GM19467 (cell line): ENCODE results near the gene UVRAG.
A peak's percentile ranks its signal among the peaks of the same experiment; 100 is the strongest.

Source experiments
- ATAC-seq: cut with Tn5 transposase; IDR thresholded peaks from one replicate; pipeline ENCODE4 v1.9.1; 2021; ENCODE audit warnings: mild to moderate bottlenecking, moderate library complexity; ENCODE audit not compliant: unreplicated experiment

Gene UVRAG

GRCh38 chr11:75814677-75815344 is at the start of gene UVRAG:
Gene UVRAG (plus strand): TSS chr11:75815210. CDS start chr11:75815408, 198 bp downstream.
- peak; percentile 72 for ATAC-seq

- ATAC-seq = no peak
These were observed 48.4 kb upstream of the UVRAG start for GRCh38 chr11:75766443-75767227.

DNA sequence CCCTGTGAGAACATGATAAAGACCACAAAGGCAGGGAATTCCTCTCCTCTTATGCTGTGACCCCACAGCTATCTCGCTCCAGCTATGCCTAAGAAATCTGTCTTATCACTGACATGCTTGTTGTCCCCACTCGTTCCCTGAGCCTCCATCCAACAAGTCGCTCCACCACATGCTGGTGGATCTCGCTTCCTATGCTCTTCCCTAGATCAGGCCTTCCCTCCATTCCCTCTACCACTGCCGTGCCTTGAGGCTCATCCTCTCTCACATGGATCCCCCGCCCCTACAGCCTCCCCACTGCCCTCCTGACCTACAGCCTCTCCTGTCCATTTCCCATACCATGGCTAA is 47.8 kb upstream of the UVRAG start:
- ATAC-seq = no peak

GRCh38 chr11:75767793-75768111 is 47.3 kb upstream of the UVRAG start:
- ATAC-seq = no peak

GRCh38 chr11:75768112-75768908 is 46.7 kb upstream of the UVRAG start, which contains the start of gene DGAT2:
Gene DGAT2 (plus strand): TSS chr11:75768778. CDS start chr11:75768992, 214 bp downstream.
- ATAC-seq = peak; percentile 62

- ATAC-seq = no peak
These were observed 45.9 kb upstream of the UVRAG start for GRCh38 chr11:75768909-75769771.

- ATAC-seq = no peak
These were observed 44.9 kb upstream of the UVRAG start for GRCh38 chr11:75770102-75770501.

DNA sequence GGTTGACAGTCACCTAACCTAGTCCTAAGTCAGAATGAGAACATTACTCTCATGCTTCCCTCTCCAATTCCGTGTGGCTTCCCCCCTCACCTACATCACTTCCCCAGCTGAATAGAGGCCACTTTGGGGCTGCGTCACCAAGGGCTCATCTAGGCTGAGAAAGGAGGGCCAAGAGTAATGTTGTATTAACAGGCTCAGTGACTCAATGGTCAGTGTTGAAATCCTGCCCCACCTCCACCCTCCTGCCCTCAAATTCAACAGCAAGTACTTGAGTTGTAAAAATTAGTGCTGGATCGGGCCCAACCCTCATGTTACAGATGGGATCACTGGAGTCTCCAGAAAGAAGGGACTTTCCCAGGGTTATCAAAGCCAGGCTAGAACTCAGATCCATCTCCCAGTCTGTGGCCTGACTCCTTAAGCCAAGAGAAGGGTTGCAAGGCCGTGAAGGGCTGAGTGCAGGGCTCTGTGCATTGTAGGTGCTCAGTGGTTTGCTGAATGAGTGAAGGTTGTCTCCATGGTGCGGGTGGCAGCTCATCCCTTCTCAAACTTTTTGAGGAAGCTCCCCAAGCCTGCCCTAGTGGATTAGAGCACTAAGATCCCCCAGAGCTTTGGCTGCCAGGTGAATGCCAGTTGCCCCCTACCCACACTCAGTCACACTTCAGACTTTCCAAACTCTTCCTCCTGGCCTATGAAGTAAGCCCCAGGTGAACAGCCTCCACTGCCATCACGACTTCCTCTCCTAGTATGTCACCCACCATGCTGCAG is 43.2 kb upstream of the UVRAG start:
- no peak for ATAC-seq

DNA sequence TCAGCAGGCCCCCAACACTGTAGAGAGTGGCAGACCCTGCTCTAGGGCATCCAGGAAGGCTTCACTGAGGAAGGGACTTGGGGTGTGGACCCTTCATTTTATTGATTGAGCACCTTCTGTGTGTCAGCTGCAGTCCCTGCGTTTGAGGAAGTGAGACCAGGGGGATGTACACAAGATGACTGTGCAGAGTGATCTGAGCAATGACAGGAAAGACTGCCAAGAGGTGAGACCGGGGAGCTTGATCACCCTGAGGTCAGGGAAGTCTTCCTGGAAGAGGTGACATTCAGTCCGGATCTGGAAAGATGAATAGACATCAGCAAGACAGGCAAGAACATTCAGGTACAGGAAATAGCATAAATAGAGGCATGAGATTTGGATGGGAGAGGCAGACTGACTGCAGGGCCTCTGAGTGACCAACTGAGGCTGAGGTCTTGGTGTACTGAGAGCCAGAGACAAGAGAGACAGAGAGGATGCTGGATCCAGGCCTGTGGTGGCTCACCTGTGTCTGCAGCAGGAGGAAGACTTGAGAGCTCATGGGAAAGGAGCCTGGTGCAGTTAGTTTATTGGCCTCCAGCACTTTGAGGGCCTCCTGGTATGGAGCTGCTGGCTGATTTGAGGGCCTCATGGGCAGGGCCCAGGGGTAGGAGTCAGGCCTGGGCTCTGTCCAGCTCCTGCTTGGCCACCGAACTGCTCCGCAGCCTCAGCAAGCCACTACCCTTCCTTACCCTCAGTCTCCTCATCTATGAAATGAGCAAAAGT is 41.2 kb upstream of the UVRAG start:
- ATAC-seq = peak; percentile 59

DNA sequence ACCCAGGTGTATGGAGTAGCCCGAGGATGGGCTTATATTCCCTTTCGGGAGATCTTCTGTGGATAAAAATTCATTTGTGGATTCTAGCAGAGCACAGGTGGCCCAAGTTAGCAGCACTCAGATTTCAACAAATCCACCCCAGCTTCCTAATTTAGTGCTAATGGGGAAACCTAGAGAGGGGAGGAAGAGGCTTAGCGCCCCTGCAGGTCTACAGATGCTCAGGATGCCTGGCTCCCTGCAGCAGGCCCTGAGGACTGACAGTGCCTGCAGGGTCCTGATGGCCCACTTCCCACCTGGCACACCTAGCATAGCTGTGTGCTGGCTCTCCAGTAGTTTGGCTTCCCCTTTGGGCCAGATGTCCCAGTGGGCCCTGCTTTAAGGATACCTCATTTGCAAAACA is 40.0 kb upstream of the UVRAG start:
- no peak for ATAC-seq

DNA sequence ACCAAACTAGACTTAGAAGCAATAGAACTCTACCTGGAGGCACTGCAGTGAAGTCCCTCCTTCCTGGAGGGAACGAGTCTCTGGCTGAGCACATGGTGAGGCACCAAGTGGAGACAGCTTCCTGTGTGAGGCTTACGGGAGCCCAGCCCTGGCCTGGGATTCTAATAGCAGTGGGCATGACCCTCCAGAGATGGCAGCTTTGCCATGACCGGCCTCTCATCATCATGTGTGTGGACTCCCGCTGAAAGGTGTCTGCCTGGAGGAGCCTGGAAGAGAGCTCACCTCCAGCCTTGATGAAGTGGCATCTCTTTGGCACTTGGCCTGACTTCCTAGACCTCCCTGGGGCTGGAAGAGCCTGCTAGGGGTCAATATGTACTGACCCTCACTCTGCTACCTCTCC is 38.5 kb upstream of the UVRAG start:
- no peak for ATAC-seq

DNA sequence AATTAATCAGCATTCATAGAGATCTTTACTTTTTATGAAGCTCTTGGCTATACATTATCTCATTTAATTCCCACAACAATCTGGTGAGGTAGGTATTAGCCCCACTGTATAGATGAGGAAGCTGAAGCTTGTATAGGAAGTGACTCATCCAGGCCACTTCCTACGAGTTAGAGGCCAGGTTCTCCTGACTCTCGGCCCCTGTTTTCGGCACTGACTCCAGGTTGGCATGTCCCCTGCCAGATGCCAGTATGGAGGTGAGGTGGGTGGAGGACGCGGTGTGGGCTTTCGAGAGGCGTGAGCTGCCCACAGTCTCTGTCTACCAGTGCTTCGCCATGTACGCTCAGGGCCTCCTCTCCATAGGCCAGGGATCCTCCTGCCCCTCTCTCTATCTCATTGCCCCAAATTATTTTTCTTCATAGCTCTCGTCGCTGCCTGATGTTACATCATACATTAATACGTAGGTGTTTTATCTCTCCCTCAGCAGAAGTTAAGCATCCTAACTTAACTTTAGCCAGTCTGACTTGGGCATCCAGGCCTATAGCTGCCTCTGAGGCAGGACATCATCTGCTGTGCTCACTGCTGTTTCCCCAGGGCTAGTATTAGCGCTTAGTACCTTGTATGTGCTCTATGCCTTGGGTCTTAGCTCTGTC is 37.4 kb upstream of the UVRAG start:
- ATAC-seq = no peak

- no peak for ATAC-seq
These were observed 36.0 kb upstream of the UVRAG start for GRCh38 chr11:75778962-75779361.

DNA sequence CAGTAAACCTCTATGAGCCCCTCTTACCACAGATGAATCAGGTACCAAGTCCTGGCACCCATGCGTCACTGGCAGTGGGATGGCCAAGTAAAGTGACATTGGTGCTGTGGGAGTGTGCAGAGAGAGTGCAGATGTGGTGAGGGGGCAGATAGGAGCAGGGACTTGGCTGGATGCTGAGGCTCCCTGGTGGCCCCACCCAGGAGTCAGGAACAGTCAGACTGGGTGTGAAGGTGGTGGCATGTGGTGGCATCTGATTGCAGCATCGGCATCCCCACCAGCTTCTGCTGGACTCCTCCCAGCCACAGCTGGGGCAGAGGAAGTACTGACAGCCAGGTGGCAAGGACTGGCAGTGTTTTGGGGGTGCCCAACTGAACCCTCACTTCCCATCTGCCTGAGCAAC is 35.0 kb upstream of the UVRAG start:
- no peak for ATAC-seq

GRCh38 chr11:75780888-75781287 is 34.1 kb upstream of the UVRAG start:
- ATAC-seq = no peak

GRCh38 chr11:75781296-75781695 is 33.7 kb upstream of the UVRAG start:
- ATAC-seq = no peak

- ATAC-seq = no peak
These were observed 33.2 kb upstream of the UVRAG start for GRCh38 chr11:75781831-75782230.

DNA sequence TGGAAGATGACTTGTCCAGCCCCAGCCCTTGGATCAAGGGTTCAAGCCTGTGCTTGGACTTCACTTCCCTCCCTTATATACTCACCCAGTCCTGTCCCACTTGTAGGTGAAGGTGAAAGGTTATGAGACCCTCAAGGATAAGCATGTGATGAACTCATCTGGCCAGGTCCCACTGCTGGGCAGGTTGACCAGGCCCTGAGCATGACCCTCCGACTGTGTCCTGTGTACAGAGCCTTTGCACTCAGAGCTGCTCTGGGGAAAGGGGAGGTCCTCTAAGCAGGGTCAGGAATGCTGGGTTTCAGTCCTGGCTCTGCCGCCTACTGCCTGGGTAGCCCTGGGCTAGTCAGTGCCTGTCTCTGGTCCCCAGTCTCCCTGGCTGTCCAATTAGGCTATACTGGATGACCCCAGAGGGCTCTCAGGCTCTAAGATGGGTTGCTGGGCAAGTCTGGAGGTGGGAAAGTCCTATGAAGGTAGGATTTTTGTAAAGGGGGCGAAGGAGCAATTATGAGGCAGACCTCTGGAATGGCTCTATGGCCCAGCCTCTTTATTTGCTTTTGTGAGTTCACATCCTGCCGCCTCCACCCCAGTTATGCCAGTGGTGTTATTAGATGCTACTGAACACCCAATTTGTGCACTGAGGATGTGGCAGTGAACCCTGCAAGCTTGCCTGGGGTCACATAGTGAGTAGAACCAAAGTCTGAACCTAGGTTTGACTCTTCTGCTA is 32.3 kb upstream of the UVRAG start:
- ATAC-seq = no peak
